PC-9 (cell line): Measurements from ENCODE around the gene CILP. TPM values are rescaled to one million over a fixed set of nuclear protein-coding genes. Genes with fewer than 3 reads are reported as not detected.

Source experiments
- BruUV-seq: library from RNA; stranded (reverse); fragments of 400-500 nt; replicated peaks from 2 replicates; lab custom pipeline; 2021; lab: Mats Ljungman, UMichigan
- CTCF ChIA-PET: fragments of 300-600 bp; sonication (Branson Sonifier 250); formaldehyde crosslinking; loops from one replicate; lab custom pipeline; 2022; ENCODE audit warnings: antibody characterized with exemption; lab: Charles Lee
- POLR2A ChIA-PET: fragments of 300-600 bp; sonication (Branson Sonifier 250); formaldehyde crosslinking; loops from one replicate; lab custom pipeline; 2022; ENCODE audit warnings: antibody characterized with exemption; ENCODE audit not compliant: unreplicated experiment; lab: Charles Lee
- DNase-seq, 2 experiments: peaks; one replicate each; pipeline versions ENCODE4 v3.0.0 to v3.0.0-alpha.2; 2015 to 2022; ENCODE audit warnings: mixed read lengths in 1 of 2
- H2AFZ ChIP-seq: fragments of 200-600 bp; sonication (generic); 2 replicates; pipeline ENCODE4 v1.8.1; 2017; ENCODE audit warnings: antibody characterized with exemption
- H3F3A ChIP-seq: fragments of 200-600 bp; sonication (generic); 2 replicates; pipeline ENCODE4 v1.8.1; 2017; ENCODE audit warnings: antibody characterized with exemption, mild to moderate bottlenecking, low read depth; ENCODE audit not compliant: insufficient read depth
- H3K27ac ChIP-seq: fragments of 200-600 bp; sonication (generic); 2 replicates; pipeline ENCODE4 v1.6.1; 2016; ENCODE audit warnings: mixed run types
- H3K27me3 ChIP-seq: fragments of 200-600 bp; sonication (generic); 2 replicates; pipeline ENCODE4 v1.6.1; 2016; ENCODE audit warnings: low read depth, mixed run types; ENCODE audit not compliant: insufficient read depth
- H3K36me3 ChIP-seq: fragments of 200-600 bp; sonication (generic); 2 replicates; pipeline ENCODE4 v1.6.1; 2016; ENCODE audit warnings: low read depth, mixed run types
- H3K4me1 ChIP-seq: fragments of 200-600 bp; sonication (generic); replicated peaks from 2 replicates; pipeline ENCODE4 v1.6.1; 2016; ENCODE audit warnings: mixed run types; ENCODE audit not compliant: insufficient read depth
- H3K4me2 ChIP-seq: fragments of 200-600 bp; sonication (generic); 2 replicates; pipeline ENCODE4 v1.6.1; 2017; ENCODE audit warnings: mixed run types
- H3K4me3 ChIP-seq: fragments of 200-600 bp; sonication (generic); 2 replicates; pipeline ENCODE4 v1.6.1; 2016; ENCODE audit warnings: mixed run types
- H3K79me2 ChIP-seq: fragments of 200-600 bp; sonication (generic); 2 replicates; pipeline ENCODE4 v1.6.1; 2017; ENCODE audit warnings: low read depth, mixed run types
- H3K9me2 ChIP-seq: fragments of 200-600 bp; sonication (generic); 2 replicates; pipeline ENCODE4 v1.8.1; 2017; ENCODE audit warnings: mild to moderate bottlenecking; ENCODE audit not compliant: insufficient read depth
- H3K9me3 ChIP-seq: fragments of 200-600 bp; sonication (generic); 2 replicates; pipeline ENCODE4 v1.8.1; 2016; ENCODE audit warnings: low read depth; ENCODE audit not compliant: insufficient read depth
- H4K20me1 ChIP-seq: fragments of 200-600 bp; sonication (generic); 2 replicates; pipeline ENCODE4 v1.8.1; 2017; ENCODE audit not compliant: insufficient read depth
- CTCF ChIP-seq: fragments of 200-600 bp; sonication (generic); conservative IDR thresholded peaks from 2 replicates; pipeline ENCODE4 v1.6.1; 2017; ENCODE audit warnings: mixed run types, antibody characterized with exemption, mild to moderate bottlenecking, moderate library complexity
- EZH2 ChIP-seq: fragments of 200-600 bp; sonication (generic); IDR thresholded peaks from 2 replicates; pipeline ENCODE4 v1.8.0; 2017; ENCODE audit warnings: antibody characterized with exemption, low read depth
- intact Hi-C: fragments of 100-400 bp; cut with micrococcal nuclease; formaldehyde crosslinking; loops from one replicate; pipeline ENCODE4 v1.10.0; 2022; ENCODE audit not compliant: unreplicated experiment
- total RNA-seq: library from RNA; stranded (reverse); gene quantifications from 2 replicates; pipeline ENCODE4 v1.2.3, GENCODE V29; 2021

Gene CILP
- total RNA-seq, 1 experiment from 2014 or later = 0.07 TPM

GRCh38 chr15:65180167-65180566, 31.1 kb downstream of the CILP start:
- DNase-seq = no peak
- BruUV-seq = no TSS peak
- H3K79me2 ChIP-seq = peaks cover 45% of the 10 kb centered on the region
- no peak overlapping the region for H3K4me2 ChIP-seq
- no peaks in the 10 kb centered on the region for H3K4me1 ChIP-seq
- H4K20me1 ChIP-seq = peaks cover 10% of the 10 kb centered on the region; the same call in 1 of the 2 replicates
- CTCF ChIA-PET = no interaction called here
- no peak overlapping the region for H3K27ac ChIP-seq
- H3F3A ChIP-seq = 0 out of 2 replicates have a peak, but pooled peaks cover 3% of the 10 kb centered on the region
- intact Hi-C loops = loop anchor here (10.0 kb wide), 1 partner anchor 125 kb away; no protein-coding TSS in a partner anchor
- H3K9me2 ChIP-seq = no peaks in the 10 kb centered on the region
- H3K36me3 ChIP-seq = peaks cover 6% of the 10 kb centered on the region; the same call in 1 of the 2 replicates
- TF ChIP-seq CTCF (no peak), EZH2 (no peak)
- POLR2A ChIA-PET = interaction anchor here (0.6 kb wide), 1 partner anchor 107 kb away, joined by 6 read pairs; the partner anchor contains the start of gene PARP16
- H3K4me3 ChIP-seq = no peak overlapping the region
- H3K27me3 ChIP-seq = no peaks in the 10 kb centered on the region
- H3K9me3 ChIP-seq = no peaks in the 10 kb centered on the region
- H2AFZ ChIP-seq = no peak overlapping the region

- no peaks in the 10 kb centered on the region for H3K9me3 ChIP-seq
- no peaks in the 10 kb centered on the region for H3K9me2 ChIP-seq
- H3K36me3 ChIP-seq = peaks cover 6% of the 10 kb centered on the region; the same call in 1 of the 2 replicates
- no peaks in the 10 kb centered on the region for H3K27me3 ChIP-seq
- DNase-seq = peak in 1 of 2 experiments; percentile 45
- POLR2A ChIA-PET = interaction anchor here (0.6 kb wide), 1 partner anchor 127 kb away, joined by 11 read pairs; the partner anchor contains the start of gene RNU5B-1
- peaks cover 24% of the 10 kb centered on the region for H3K79me2 ChIP-seq
- CTCF ChIA-PET = no interaction called here
- no peak overlapping the region for H3K4me2 ChIP-seq
- no peak overlapping the region for H3K4me3 ChIP-seq
- H2AFZ ChIP-seq = no peak overlapping the region
- TF ChIP-seq EZH2 (no peak), CTCF (no peak)
- intact Hi-C loops = no loop called here
- no TSS peak for BruUV-seq
- peaks cover 10% of the 10 kb centered on the region; the same call in 1 of the 2 replicates for H4K20me1 ChIP-seq
- no peak overlapping the region for H3K27ac ChIP-seq
- H3K4me1 ChIP-seq = no peaks in the 10 kb centered on the region
- peaks cover 3% of the 10 kb centered on the region; the same call in 1 of the 2 replicates for H3F3A ChIP-seq
These were observed 33.4 kb downstream of the CILP start for GRCh38 chr15:65177901-65178300.

GRCh38 chr15:65176056-65176455, 35.2 kb downstream of the CILP start:
- H3F3A ChIP-seq = peaks cover 3% of the 10 kb centered on the region; the same call in 1 of the 2 replicates
- ChIA-PET POLR2A (no interaction called here), CTCF (no interaction called here)
- peaks cover 6% of the 10 kb centered on the region; the same call in 1 of the 2 replicates for H3K36me3 ChIP-seq
- H3K27ac ChIP-seq = no peak overlapping the region
- no peak for TF ChIP-seq CTCF
- no peak for TF ChIP-seq EZH2
- intact Hi-C loops = no loop called here
- no peaks in the 10 kb centered on the region for H3K9me2 ChIP-seq
- H3K4me1 ChIP-seq = no peaks in the 10 kb centered on the region; the same call in 1 of the 2 replicates
- no peak overlapping the region for H3K4me2 ChIP-seq
- peaks cover 8% of the 10 kb centered on the region for H3K79me2 ChIP-seq
- H3K27me3 ChIP-seq = no peaks in the 10 kb centered on the region
- no peak overlapping the region for H2AFZ ChIP-seq
- peaks cover 10% of the 10 kb centered on the region; the same call in 1 of the 2 replicates for H4K20me1 ChIP-seq
- H3K9me3 ChIP-seq = no peaks in the 10 kb centered on the region
- no peak overlapping the region for H3K4me3 ChIP-seq
- DNase-seq = no peak
- BruUV-seq = no TSS peak
